IPS-20b (cell line): ENCODE data around the gene GABPB1.

ENCODE experiments used
- H3K27ac ChIP-seq: one replicate; pipeline ENCODE4 v1.5.1; 2013; ENCODE audit warnings: low read length
- H3K27me3 ChIP-seq: 2 replicates; pipeline ENCODE4 v1.6.1; 2013; ENCODE audit warnings: mild to moderate bottlenecking, low read length, inconsistent platforms; ENCODE audit not compliant: insufficient read depth
- H3K36me3 ChIP-seq: 2 replicates; pipeline ENCODE4 v1.6.1; 2013; ENCODE audit warnings: low read depth, mild to moderate bottlenecking, inconsistent platforms, low read length, moderate library complexity; ENCODE audit not compliant: insufficient read depth
- H3K4me1 ChIP-seq: 2 replicates; pipeline ENCODE4 v1.6.1; 2013; ENCODE audit warnings: mild to moderate bottlenecking, control low read depth, inconsistent platforms, low read length, moderate library complexity; ENCODE audit not compliant: insufficient read depth
- H3K4me3 ChIP-seq: 2 replicates; pipeline ENCODE4 v1.5.1; 2013; ENCODE audit warnings: mild to moderate bottlenecking, low read length, inconsistent platforms
- H3K9ac ChIP-seq: 2 replicates; pipeline ENCODE4 v1.6.1; 2013; ENCODE audit warnings: low read depth, mild to moderate bottlenecking, inconsistent platforms, low read length, moderate library complexity
- H3K9me3 ChIP-seq: 2 replicates; pipeline ENCODE4 v1.6.1; 2013; ENCODE audit warnings: mild to moderate bottlenecking, low read depth, low read length, inconsistent platforms; ENCODE audit not compliant: insufficient read depth

The GABPB1 gene

GRCh38 chr15:50307799-50308198, 47.2 kb downstream of the GABPB1 start:
- peaks cover 28% of the 10 kb centered on the region for H3K36me3 ChIP-seq

DNA sequence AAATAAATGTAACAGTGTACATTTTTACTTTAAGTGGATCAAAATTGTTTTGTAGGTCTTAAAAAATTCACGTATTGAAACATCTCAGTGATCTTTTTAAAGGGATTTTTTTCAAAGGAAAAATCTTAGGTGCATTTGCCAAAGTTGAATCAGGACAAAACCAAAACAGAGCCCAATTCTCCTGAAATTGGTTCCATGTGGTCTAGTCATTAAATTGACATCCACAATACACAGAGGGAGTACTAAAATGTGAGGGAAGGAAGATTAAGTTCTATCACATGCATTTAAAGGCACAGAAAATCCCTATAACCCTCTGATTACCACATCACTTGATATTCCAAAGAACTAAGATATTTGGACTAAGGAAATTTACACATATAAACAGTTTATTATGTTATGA, 50.2 kb downstream of the GABPB1 start:
- H3K36me3 ChIP-seq: peaks cover 56% of the 10 kb centered on the region
- H3K27me3 ChIP-seq: no peaks in the 10 kb centered on the region
- peaks cover 7% of the 10 kb centered on the region; the same call in 1 of the 2 replicates for H3K9me3 ChIP-seq
- H3K4me1 ChIP-seq: no peaks in the 10 kb centered on the region
- H3K4me3 ChIP-seq: no peak overlapping the region
- no peak overlapping the region for H3K27ac ChIP-seq
- H3K9ac ChIP-seq: no peak overlapping the region

More at GRCh38 chr15:50307799-50308198, 47.2 kb downstream of the GABPB1 start:
- H3K4me1 ChIP-seq: no peaks in the 10 kb centered on the region
- no peak overlapping the region for H3K9ac ChIP-seq
- no peak overlapping the region for H3K4me3 ChIP-seq
- peaks cover 7% of the 10 kb centered on the region; the same call in 1 of the 2 replicates for H3K9me3 ChIP-seq
- no peaks in the 10 kb centered on the region for H3K27me3 ChIP-seq
- no peak overlapping the region for H3K27ac ChIP-seq

- Histone ChIP-seq H3K27ac (no peak overlapping the region), H3K36me3 (peaks cover 68% of the 10 kb centered on the region), H3K4me1 (no peaks in the 10 kb centered on the region), H3K9me3 (no peaks in the 10 kb centered on the region), H3K9ac (no peak overlapping the region), H3K27me3 (no peaks in the 10 kb centered on the region), H3K4me3 (no peak overlapping the region)
Observed at GRCh38 chr15:50302581-50302980, 52.4 kb downstream of the GABPB1 start.

- H3K4me1 ChIP-seq: no peaks in the 10 kb centered on the region
- no peak overlapping the region for H3K4me3 ChIP-seq
- H3K9me3 ChIP-seq: no peaks in the 10 kb centered on the region
- peaks cover 68% of the 10 kb centered on the region for H3K36me3 ChIP-seq
- no peak overlapping the region for H3K27ac ChIP-seq
- no peaks in the 10 kb centered on the region for H3K27me3 ChIP-seq
- no peak overlapping the region for H3K9ac ChIP-seq
Observed at GRCh38 chr15:50298340-50298739, 56.7 kb downstream of the GABPB1 start.

- Histone ChIP-seq H3K9me3 (no peaks in the 10 kb centered on the region), H3K4me1 (no peaks in the 10 kb centered on the region), H3K27me3 (no peaks in the 10 kb centered on the region), H3K36me3 (peaks cover 53% of the 10 kb centered on the region), H3K27ac (no peak overlapping the region), H3K4me3 (no peak overlapping the region), H3K9ac (no peak overlapping the region)
Observed at GRCh38 chr15:50295966-50296365, 59.0 kb downstream of the GABPB1 start.

DNA sequence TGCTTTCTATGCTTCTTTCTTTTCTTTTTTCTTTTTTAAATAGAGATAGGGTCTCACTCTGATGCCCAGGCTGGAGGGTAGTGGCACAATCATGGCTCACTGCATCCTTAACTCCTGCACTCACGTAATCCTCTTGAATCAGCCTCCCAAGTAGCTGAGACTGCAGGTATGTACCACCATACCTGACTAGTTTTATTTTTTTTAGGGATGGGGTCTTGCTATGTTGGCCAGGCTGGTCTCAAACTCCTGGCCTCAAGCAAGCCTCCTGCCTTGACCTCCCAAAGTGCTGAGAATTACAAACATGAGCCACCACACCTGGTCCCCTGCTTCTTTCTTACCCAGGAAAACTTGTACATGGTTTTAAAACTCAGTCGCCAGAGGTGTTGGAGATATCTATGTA, 65.2 kb downstream of the GABPB1 start:
- no peak overlapping the region for H3K27ac ChIP-seq
- H3K4me3 ChIP-seq: no peak overlapping the region
- H3K9me3 ChIP-seq: no peaks in the 10 kb centered on the region
- no peaks in the 10 kb centered on the region for H3K4me1 ChIP-seq
- H3K36me3 ChIP-seq: peaks cover 55% of the 10 kb centered on the region
- no peaks in the 10 kb centered on the region for H3K27me3 ChIP-seq
- H3K9ac ChIP-seq: no peak overlapping the region

DNA sequence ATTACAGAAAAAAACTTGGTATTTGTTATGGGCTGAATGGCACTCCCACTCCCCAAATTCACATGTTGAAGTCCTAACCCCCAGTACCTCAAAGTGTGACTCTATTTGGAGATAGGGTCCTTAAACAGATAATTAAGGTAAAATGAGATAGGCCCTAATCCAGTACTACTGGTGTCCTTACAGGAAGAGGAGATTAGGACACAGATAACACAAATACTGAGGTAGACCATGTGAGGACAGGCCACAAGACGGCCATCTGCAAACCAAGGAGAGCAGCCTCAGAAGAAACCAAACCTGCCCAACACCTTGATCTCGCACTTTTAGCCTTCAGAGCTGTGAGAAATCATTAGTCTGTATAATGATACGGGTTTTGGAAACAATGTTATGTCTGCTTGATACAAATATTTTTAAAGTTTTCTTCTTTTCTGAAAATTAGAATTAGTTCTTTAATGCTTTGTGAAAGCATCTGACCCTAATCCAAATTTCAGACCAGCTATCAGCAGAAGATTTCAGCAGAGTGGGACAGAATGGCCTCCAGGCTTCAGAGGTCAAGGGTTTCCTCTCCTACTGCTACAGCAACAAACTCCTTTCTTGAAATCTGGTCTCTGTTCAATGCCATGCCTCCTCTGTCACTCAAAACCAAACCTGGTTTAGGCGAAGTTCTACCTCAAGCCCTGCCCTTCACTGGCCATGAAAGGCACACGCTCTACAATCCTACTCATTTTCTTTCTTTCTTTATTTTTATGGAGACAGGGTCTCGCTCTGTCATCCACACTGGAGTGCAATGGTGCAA, 67.5 kb downstream of the GABPB1 start:
- Histone ChIP-seq H3K4me3 (no peak overlapping the region), H3K36me3 (peaks cover 58% of the 10 kb centered on the region), H3K4me1 (no peaks in the 10 kb centered on the region), H3K27ac (no peak overlapping the region), H3K9ac (no peak overlapping the region), H3K27me3 (no peaks in the 10 kb centered on the region), H3K9me3 (no peaks in the 10 kb centered on the region)

DNA sequence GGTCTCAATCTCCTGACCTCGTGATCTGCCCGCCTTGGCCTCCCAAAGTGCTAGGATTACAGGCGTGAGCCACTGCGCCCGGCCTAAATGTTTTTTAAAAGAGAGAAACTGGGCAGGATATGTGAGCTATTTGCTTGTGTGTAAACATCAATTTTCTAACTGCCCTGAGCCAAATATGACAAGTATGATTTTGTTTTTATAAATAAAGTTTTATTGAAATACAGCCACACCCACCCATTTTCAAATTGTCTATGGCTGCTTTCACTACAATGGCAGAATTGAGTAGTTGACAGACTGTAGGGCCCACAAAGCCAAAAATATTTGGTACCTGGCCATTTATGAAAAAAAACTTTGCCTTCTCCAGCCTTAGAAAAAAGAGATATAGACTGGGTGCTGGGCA, 73.6 kb downstream of the GABPB1 start:
- no peaks in the 10 kb centered on the region for H3K27me3 ChIP-seq
- H3K36me3 ChIP-seq: peaks cover 32% of the 10 kb centered on the region
- H3K27ac ChIP-seq: no peak overlapping the region
- no peak overlapping the region for H3K9ac ChIP-seq
- H3K9me3 ChIP-seq: no peaks in the 10 kb centered on the region
- no peaks in the 10 kb centered on the region for H3K4me1 ChIP-seq
- H3K4me3 ChIP-seq: no peak overlapping the region

DNA sequence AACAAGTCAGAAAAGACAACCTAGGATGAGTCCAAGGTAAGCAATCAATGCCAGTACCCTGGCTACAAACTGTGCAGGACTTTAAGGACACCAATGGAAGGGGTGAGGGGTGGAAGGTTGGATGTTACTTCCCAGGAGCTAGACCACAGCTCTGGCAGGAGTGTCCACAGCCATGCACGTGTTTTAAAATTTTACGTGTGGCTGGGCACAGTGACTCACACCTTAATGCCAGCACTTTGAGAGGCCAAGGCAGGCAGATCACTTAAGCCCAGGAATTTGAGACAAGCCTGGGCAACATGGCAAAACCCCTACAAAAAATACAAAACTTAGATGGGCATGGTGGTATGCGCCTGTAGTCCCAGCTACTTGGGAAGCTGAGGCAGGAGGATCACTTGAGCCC, 74.7 kb downstream of the GABPB1 start:
- H3K4me3 ChIP-seq: no peak overlapping the region
- no peaks in the 10 kb centered on the region for H3K9me3 ChIP-seq
- H3K27me3 ChIP-seq: no peaks in the 10 kb centered on the region
- no peaks in the 10 kb centered on the region for H3K4me1 ChIP-seq
- no peak overlapping the region for H3K9ac ChIP-seq
- no peak overlapping the region for H3K27ac ChIP-seq
- peaks cover 24% of the 10 kb centered on the region; the same call in 1 of the 2 replicates for H3K36me3 ChIP-seq

DNA sequence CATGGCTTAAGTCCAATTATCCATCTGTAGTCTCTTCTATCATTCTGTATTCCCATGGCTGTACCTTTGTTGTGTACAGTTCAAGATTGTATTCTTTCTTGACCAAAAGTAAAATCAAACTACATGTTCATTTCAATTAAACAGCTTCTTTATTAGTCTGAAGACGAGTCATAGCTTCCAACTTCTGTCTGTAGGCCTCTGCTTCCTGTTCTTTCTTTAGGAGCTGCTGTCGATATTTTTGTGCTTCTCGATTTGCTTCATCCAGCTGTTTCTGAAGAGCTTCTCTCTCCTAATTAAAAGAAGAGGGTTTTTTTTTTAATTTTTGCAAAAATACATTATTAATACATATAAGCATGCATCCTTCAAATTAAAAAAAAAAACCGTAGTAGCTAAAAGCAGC, 76.5 kb downstream of the GABPB1 start:
- Histone ChIP-seq H3K27me3 (no peaks in the 10 kb centered on the region), H3K4me3 (no peak overlapping the region), H3K36me3 (peaks cover 12% of the 10 kb centered on the region; the same call in 1 of the 2 replicates), H3K27ac (no peak overlapping the region), H3K4me1 (no peaks in the 10 kb centered on the region), H3K9ac (no peak overlapping the region), H3K9me3 (no peaks in the 10 kb centered on the region)

DNA sequence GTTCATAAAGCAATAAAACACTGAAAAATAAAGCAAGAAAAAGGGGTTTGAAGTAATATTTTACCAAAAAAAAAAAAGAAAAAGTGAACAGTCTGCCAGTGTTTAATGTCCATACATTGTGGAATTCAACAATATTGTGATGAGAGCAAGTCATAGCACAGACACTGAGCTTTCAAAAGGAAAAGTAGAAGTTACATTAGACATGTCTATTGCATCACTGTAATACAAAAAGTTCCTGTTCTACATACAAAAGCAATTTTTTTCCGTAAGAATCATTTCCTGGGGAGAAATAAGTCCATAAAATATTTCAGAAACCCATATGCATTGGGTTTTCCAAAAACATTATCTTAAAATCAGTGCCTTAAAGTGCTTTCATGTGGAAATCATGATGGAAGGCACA, 77.6 kb downstream of the GABPB1 start:
- no peak overlapping the region for H3K9ac ChIP-seq
- no peaks in the 10 kb centered on the region for H3K9me3 ChIP-seq
- no peaks in the 10 kb centered on the region for H3K27me3 ChIP-seq
- peaks cover 12% of the 10 kb centered on the region; the same call in 1 of the 2 replicates for H3K36me3 ChIP-seq
- H3K4me1 ChIP-seq: no peaks in the 10 kb centered on the region
- H3K4me3 ChIP-seq: no peak overlapping the region
- no peak overlapping the region for H3K27ac ChIP-seq

DNA sequence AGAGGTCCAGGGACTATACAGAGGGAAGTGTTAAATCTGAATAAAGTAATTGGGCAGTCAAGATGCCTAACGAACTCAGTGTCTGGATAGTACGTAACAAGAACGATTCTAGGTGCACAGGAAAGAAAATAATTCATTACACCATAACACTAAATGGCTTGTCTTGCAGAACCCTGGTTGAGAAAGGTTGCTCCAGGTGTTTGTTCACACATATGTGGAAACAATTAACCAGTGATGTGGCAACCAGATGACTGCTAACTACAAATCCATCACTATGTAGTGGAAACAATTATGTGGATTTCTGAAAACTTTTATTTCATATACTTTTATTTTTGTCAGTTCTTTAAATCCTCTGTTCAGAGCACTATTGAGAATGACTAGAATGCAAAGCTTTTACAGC, 79.1 kb downstream of the GABPB1 start:
- Histone ChIP-seq H3K4me3 (no peak overlapping the region), H3K36me3 (peaks cover 12% of the 10 kb centered on the region; the same call in 1 of the 2 replicates), H3K4me1 (no peaks in the 10 kb centered on the region)

More for the DNA sequence above, 79.1 kb downstream of the GABPB1 start:
- Histone ChIP-seq H3K27me3 (no peaks in the 10 kb centered on the region), H3K27ac (no peak overlapping the region), H3K9me3 (no peaks in the 10 kb centered on the region), H3K9ac (no peak overlapping the region)
